ENCODE data around the gene ZNF598. TPM values are rescaled to one million over a fixed set of nuclear protein-coding genes. Genes with fewer than 3 reads are reported as not detected.

Gene ZNF598
- total and polyA plus RNA-seq, 3 donors from 2014 or later: 46.3 to 94.6 (median 80.4) TPM

GRCh38 chr16:2022723-2023091 lies 13.1 kb upstream of the ZNF598 start:
- Histone ChIP-seq H3K4me1 (peaks cover 26% of the 10 kb centered on the region), H3K9me3 (no peaks in the 10 kb centered on the region), H3K27ac (no peak overlapping the region), H3K27me3 (no peaks in the 10 kb centered on the region), H3K4me3 (peak overlapping the region in 1 of 2 donors; percentile 37), H3K36me3 (ENCODE audit: low read depth, missing control alignments) (no peaks in the 10 kb centered on the region)
- TF ChIP-seq CTCF (IDR thresholded peaks at IDR 0.05) (no peak), POLR2A (IDR thresholded peaks at IDR 0.05) (no peak)
- DNase-seq: peak; percentile 61
- intact Hi-C loops (cut with DNase I; ENCODE audit: low total_unique reads): loop anchor here (10.0 kb wide), 1 partner anchor 62 kb away; no protein-coding TSS in a partner anchor
- WGBS, 2 donors: 1 to 2% methylated on average over 5 to 14 of the region's 14 CpGs

- peak overlapping the region in 1 of 2 donors; percentile 34 for H3K4me3 ChIP-seq
- intact Hi-C loops (cut with DNase I; ENCODE audit: low total_unique reads): loop anchor here (10.0 kb wide), 1 partner anchor 65 kb away; no protein-coding TSS in a partner anchor
- peaks cover 21% of the 10 kb centered on the region for H3K4me1 ChIP-seq
- 1 to 2% methylated on average over 10 to 83 of the region's 96 CpGs for WGBS, 2 donors
- DNase-seq: no peak
- TF ChIP-seq POLR2A (IDR thresholded peaks at IDR 0.05) (no peak), CTCF (IDR thresholded peaks at IDR 0.05) (no peak)
- H3K27ac ChIP-seq: no peak overlapping the region
- H3K36me3 ChIP-seq (ENCODE audit: low read depth, missing control alignments): no peaks in the 10 kb centered on the region
- no peaks in the 10 kb centered on the region for H3K27me3 ChIP-seq
- no peaks in the 10 kb centered on the region for H3K9me3 ChIP-seq
Measured at GRCh38 chr16:2019921-2020831, 10.6 kb upstream of the ZNF598 start.

GRCh38 chr16:2019518-2019920 lies 9.9 kb upstream of the ZNF598 start, which contains the start of gene NPW:
Gene NPW, plus strand, starts transcription at chr16:2019785.
- H3K4me1 ChIP-seq: peaks cover 21% of the 10 kb centered on the region
- H3K27me3 ChIP-seq: no peaks in the 10 kb centered on the region
- intact Hi-C loops (cut with DNase I; ENCODE audit: low total_unique reads): no loop called here
- H3K4me3 ChIP-seq: peak within 1 kb of the TSS in 1 of 2 donors; percentile 34
- no peak within 1 kb of the TSS for H3K27ac ChIP-seq
- no peak for DNase-seq
- H3K9me3 ChIP-seq: no peaks in the 10 kb centered on the region
- H3K36me3 ChIP-seq (ENCODE audit: low read depth, missing control alignments): no peaks in the 10 kb centered on the region
- 3 to 5% methylated on average over 20 to 22 of the region's 33 CpGs for WGBS, 2 donors
- no peak for TF ChIP-seq CTCF (IDR thresholded peaks at IDR 0.05)
- no peak for TF ChIP-seq POLR2A (IDR thresholded peaks at IDR 0.05)

DNA sequence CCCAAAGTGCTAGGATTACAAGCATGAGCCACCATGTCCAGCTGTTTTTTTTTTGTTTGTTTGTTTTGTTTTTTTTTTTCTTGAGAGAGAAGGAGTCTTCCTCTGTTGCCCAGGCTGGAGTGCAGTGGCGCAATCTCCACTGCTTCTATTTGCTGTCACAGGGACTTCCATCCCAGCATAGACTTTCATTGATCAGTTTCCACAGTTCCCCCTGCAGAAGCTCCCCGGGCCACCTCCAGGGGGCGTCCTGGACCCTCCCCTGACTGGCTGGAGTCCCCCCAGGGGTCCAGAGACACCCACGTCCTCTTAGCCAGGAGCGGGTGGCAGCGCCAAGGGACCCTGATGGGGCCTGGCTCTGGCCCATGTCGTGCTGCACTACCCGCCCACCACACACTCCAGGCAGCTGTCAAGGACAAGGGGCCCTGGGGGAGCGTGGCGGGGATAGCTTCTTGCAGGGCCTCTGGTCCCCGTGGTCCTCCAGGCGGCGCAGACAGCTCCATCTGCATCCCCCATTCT lies 6.8 kb upstream of the ZNF598 start:
- Histone ChIP-seq H3K9me3 (no peaks in the 10 kb centered on the region), H3K36me3 (ENCODE audit: low read depth, missing control alignments) (no peaks in the 10 kb centered on the region), H3K4me1 (peaks cover 6% of the 10 kb centered on the region), H3K4me3 (no peak overlapping the region), H3K27ac (no peak overlapping the region), H3K27me3 (no peaks in the 10 kb centered on the region)
- intact Hi-C loops (cut with DNase I; ENCODE audit: low total_unique reads): no loop called here
- WGBS, 2 donors: 47 to 56% methylated on average over 7 to 13 of the region's 13 CpGs
- no peak for DNase-seq
- peak in 1 of 3 experiments; percentile 15 for TF ChIP-seq CTCF (IDR thresholded peaks at IDR 0.05)
- TF ChIP-seq POLR2A (IDR thresholded peaks at IDR 0.05): no peak

All from testis (tissue), 3 donors.